WTC11 (cell line): ENCODE data around the gene BCAS3.

Experiments
- CTCF ChIP-seq: fragments of 200-600 bp; IDR thresholded peaks from 2 replicates; pipeline ENCODE4 v1.8.0; 2022; ENCODE audit warnings: antibody characterized with exemption
- KAT7 ChIP-seq: sonication (generic); formaldehyde crosslinking; IDR thresholded peaks from 2 replicates; pipeline ENCODE4 v1.8.1; 2023; ENCODE audit warnings: missing genetic modification reagents, mild to moderate bottlenecking, borderline replicate concordance
- NR3C1 ChIP-seq: sonication (generic); formaldehyde crosslinking; conservative IDR thresholded peaks from 2 replicates; pipeline ENCODE4 v1.8.1; 2023; ENCODE audit warnings: low read depth, mild to moderate bottlenecking, missing genetic modification reagents
- ZNF121 ChIP-seq: sonication (generic); formaldehyde crosslinking; IDR thresholded peaks from 2 replicates; pipeline ENCODE4 v1.8.0; 2023; ENCODE audit warnings: missing genetic modification reagents
- TF ChIP-seq, protein P1 (sequence below): sonication (generic); formaldehyde crosslinking; conservative IDR thresholded peaks from 2 replicates; pipeline ENCODE4 v1.8.1; 2022; ENCODE audit warnings: mild to moderate bottlenecking, missing genetic modification reagents

DNA sequence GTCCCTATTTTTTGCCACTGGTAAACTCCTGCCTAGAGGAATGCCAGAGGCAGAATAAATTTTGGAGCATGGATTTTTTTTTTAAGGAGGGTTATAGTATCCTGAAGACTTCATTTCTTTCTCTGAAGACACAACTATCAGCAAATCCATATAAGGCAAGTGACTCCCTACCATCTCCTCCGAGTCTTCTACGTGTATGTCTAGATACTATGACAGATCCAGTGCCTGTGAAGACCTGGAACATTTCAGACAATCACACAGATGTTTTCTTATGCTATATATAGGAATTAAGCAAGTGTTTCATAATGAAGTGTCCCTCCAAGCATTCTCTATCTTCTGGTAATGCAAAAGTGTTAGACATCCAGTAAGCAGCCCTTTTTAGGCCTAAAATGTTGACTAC lies 466.5 kb downstream of the BCAS3 start:
- TF ChIP-seq ZNF121 (no peak), KAT7 (CRISPR knock-in tag) (no peak), CTCF (no peak), NR3C1 (CRISPR knock-in tag) (no peak)
- TF ChIP-seq, protein P1, sequence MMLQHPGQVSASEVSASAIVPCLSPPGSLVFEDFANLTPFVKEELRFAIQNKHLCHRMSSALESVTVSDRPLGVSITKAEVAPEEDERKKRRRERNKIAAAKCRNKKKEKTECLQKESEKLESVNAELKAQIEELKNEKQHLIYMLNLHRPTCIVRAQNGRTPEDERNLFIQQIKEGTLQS (CRISPR knock-in tag), result no peak
